Hindlimb muscle (tissue), 1 donor: Measurements from ENCODE around the gene TERC. TPM values are rescaled to one million over a fixed set of nuclear protein-coding genes. Genes with fewer than 3 reads are reported as not detected.

Source experiments
- polyA plus RNA-seq: library from polyadenylated mRNA; unstranded; fragments of 120-200 nt; gene quantifications from one replicate; pipeline ENCODE4 v1.2.1, GENCODE V29; 2013; ENCODE audit not compliant: insufficient read length

TERC gene
- polyA plus RNA-seq, 1 donor = not detected

Other genes with a start within 250 kb of the TERC start
- 12.2 TPM for gene MECOM, start 101.3 kb downstream of the TERC start, polyA plus RNA-seq
- gene ACTRT3, start 4.5 kb upstream of the TERC start, polyA plus RNA-seq = 2.1 TPM
- 17.4 TPM for gene MYNN, start 8.3 kb upstream of the TERC start, polyA plus RNA-seq
- gene LRRIQ4, start 47.8 kb upstream of the TERC start, polyA plus RNA-seq = not detected
- gene LRRC34, start 47.8 kb upstream of the TERC start, polyA plus RNA-seq = 3.3 TPM
- gene LRRC31, start 104.9 kb upstream of the TERC start, polyA plus RNA-seq = not detected
- not detected for gene SAMD7, start 146.5 kb upstream of the TERC start, polyA plus RNA-seq
- gene SEC62, start 201.7 kb upstream of the TERC start, polyA plus RNA-seq = 66.3 TPM